Esophagus (tissue), 2 donors: Measurements from ENCODE around the gene RALGAPA2. TPM values are rescaled to one million over a fixed set of nuclear protein-coding genes. Genes with fewer than 3 reads are reported as not detected.

Source experiments
- H3K27ac ChIP-seq, 2 donors: one replicate each; pipeline ENCODE4 v1.5.1; 2013; ENCODE audit warnings: low read depth in 2 of 2, mild to moderate bottlenecking in 2 of 2, inconsistent platforms in 1 of 2, low read length in 1 of 2, moderate library complexity in 1 of 2
- H3K27me3 ChIP-seq, 2 donors: one replicate each; pipeline ENCODE4 v1.6.1; 2013; ENCODE audit warnings: low read length in 2 of 2, control low read depth in 1 of 2, mild to moderate bottlenecking in 1 of 2; ENCODE audit not compliant: insufficient read depth in 2 of 2, control insufficient read depth in 1 of 2
- H3K36me3 ChIP-seq, 2 donors: one replicate each; pipeline ENCODE4 v1.6.1; 2013; ENCODE audit warnings: low read length in 1 of 2; ENCODE audit not compliant: control insufficient read depth in 2 of 2, insufficient read depth in 2 of 2
- H3K4me1 ChIP-seq, 2 donors: one replicate each; pipeline ENCODE4 v1.6.1; 2013; ENCODE audit warnings: low read length in 1 of 2; ENCODE audit not compliant: control insufficient read depth in 2 of 2, insufficient read depth in 2 of 2
- H3K4me3 ChIP-seq, 2 donors: one replicate each; pipeline ENCODE4 v1.5.1; 2013; ENCODE audit warnings: low read length in 2 of 2, mild to moderate bottlenecking in 2 of 2, low read depth in 1 of 2, moderate library complexity in 1 of 2
- H3K9me3 ChIP-seq, 2 donors: one replicate each; pipeline ENCODE4 v1.6.1; 2013; ENCODE audit warnings: mild to moderate bottlenecking in 2 of 2, low read depth in 1 of 2, low read length in 1 of 2, moderate library complexity in 1 of 2; ENCODE audit not compliant: control insufficient read depth in 2 of 2, insufficient read depth in 1 of 2
- WGBS, 2 donors: extraction: QIAGEN DNeasy Blood & Tissue Kit; methylation state at CpG; one replicate each; pipeline ENCODE4 v1.1.7; 2013; 5-methylcytosine and 5-hydroxymethylcytosine counted together
- polyA plus RNA-seq, 2 donors: library from polyadenylated mRNA; stranded (reverse); fragments of 200-250 nt; gene quantifications; one replicate each; pipeline ENCODE4 v1.2.3, GENCODE V29; 2013
- donor health status: healthy with polysubstance abuse.
- donor health status: Bipolar disorder and iron deficiency.

RALGAPA2 gene
- polyA plus RNA-seq, 2 donors: 3.5 to 3.7 TPM

DNA sequence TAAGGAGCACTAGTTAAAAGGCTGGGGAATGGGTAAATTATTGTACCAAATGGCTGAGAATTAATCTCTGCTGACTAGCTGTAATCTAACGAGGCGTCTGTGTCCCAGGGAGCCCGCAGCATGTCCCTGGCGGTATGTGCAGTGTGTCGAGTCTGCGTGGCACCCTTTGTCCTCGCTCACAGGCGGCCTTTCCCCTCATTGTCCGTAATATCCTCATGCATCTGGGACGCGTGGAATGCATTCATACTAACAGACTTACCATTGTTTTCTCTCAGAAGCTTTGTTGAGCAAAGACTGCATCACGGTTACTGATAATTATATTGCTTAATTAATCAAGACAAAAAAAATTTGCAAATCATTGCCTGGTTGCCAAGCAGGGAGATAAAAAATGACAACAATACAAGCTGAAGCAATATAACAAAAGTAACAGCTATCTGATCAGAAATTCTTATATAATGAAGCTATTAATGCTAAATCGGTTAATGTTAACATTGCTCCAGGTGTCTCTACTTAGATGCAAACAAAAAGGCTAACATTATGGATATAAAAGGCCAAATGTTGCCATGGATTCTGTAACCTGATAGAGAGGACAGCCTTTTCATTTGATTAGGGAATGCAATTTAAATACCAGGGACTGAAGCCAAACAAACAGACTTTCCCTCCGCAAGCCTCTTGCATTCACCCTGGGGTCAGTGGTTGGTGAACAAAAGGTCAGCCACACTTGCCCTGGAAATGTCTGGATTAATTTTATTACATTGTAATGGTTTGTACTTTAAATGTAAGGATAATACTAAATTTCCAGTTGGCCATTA, 219.7 kb downstream of the RALGAPA2 start:
- no peaks in the 10 kb centered on the region for H3K4me1 ChIP-seq
- WGBS, 2 donors: 85 to 89% methylated on average over 14 of the region's 14 CpGs
- no peak overlapping the region for H3K27ac ChIP-seq

DNA sequence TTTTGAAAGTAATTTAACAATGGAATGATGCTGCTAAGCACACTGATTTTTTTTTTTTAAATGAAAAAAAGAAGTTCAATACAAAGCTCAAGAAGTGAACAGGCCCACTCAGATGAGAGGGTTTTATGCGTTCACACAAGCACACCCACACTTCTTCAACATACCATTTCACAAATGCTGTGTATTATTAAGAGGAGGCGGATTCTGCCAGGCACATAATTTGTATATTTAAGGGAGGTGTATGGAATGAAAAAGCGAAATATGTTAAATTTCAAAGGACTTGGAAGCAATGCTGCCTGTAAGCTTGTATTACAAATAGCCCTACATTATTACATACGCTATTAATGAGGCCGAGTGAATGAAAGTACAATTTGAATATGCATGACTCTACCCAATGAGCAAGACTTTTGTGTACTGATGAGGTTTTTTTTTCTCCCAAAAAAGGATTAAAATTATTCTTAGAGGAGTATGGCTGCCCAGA, 220.6 kb downstream of the RALGAPA2 start:
- Histone ChIP-seq H3K36me3 (peaks cover 2 to 11% of the 10 kb centered on the region in 2 donors), H3K4me1 (no peaks in the 10 kb centered on the region), H3K27me3 (no peaks in the 10 kb centered on the region), H3K9me3 (no peaks in the 10 kb centered on the region), H3K4me3 (no peak overlapping the region), H3K27ac (no peak overlapping the region)
- 91 to 97% methylated on average over 5 of the region's 5 CpGs for WGBS, 2 donors

More for the DNA sequence above, 219.7 kb downstream of the RALGAPA2 start:
- Histone ChIP-seq H3K27me3 (no peaks in the 10 kb centered on the region), H3K36me3 (peaks cover 8 to 14% of the 10 kb centered on the region in 2 donors), H3K9me3 (no peaks in the 10 kb centered on the region), H3K4me3 (no peak overlapping the region)

DNA sequence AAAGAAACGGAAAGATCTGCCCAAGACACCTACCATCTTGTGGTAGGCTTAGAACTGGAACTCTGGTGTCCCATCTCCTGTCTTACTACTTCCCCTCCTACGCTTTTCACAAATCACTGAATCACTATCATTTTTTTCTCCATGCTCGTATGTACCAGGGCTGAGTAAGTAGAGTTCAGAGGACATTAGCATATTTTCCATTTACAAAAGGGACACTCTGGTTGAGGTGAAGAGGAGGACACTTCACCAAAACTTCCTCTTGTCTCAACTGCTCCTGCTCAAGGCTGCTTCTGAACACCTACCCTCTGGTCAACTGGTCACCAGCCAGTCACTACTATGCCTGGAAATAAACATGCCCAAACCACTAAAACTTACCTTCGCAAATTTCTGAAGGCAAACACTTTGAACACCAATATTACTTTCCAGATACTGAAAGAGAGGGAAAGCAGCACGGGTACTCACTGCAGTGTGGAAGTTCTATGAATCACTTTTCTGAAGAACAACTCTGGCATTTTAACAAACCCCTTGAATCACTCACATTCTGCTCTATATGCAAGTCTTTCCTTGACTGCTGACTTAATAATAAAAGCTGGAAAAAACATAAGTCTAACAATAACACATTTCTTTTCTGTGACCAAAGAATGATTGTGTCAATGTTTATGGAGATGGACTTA, 221.2 kb downstream of the RALGAPA2 start:
- H3K27ac ChIP-seq: no peak overlapping the region
- 86% methylated on average over 5 of the region's 5 CpGs for WGBS, 2 donors
- H3K36me3 ChIP-seq: peaks cover 0 to 11% of the 10 kb centered on the region in 2 donors
- no peak overlapping the region for H3K4me3 ChIP-seq
- no peaks in the 10 kb centered on the region for H3K4me1 ChIP-seq
- H3K27me3 ChIP-seq: no peaks in the 10 kb centered on the region
- no peaks in the 10 kb centered on the region for H3K9me3 ChIP-seq

DNA sequence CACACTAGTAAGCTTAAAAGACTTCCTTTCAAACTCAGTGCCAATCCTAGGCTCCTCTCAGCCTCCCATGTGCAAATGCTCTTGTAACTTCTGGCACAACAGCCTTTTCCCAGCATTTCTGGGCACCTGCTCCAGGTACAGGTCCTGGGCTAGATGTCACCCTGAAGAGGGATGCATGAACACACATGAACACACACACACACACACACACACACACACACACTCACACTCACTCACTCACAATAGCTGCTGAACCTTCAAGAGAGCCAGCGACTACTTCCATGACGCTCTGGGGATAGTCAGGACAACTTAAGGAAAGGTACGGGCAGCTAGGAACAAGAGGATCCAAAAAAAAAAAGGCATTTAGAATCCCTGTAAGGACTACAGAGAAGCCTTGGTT, 221.8 kb downstream of the RALGAPA2 start:
- H3K27ac ChIP-seq: no peak overlapping the region
- no peaks in the 10 kb centered on the region for H3K27me3 ChIP-seq
- no peaks in the 10 kb centered on the region for H3K4me1 ChIP-seq
- peaks cover 0 to 11% of the 10 kb centered on the region in 2 donors for H3K36me3 ChIP-seq
- no peaks in the 10 kb centered on the region for H3K9me3 ChIP-seq
- WGBS, 2 donors: 95 to 97% methylated on average over 3 of the region's 3 CpGs
- no peak overlapping the region for H3K4me3 ChIP-seq

DNA sequence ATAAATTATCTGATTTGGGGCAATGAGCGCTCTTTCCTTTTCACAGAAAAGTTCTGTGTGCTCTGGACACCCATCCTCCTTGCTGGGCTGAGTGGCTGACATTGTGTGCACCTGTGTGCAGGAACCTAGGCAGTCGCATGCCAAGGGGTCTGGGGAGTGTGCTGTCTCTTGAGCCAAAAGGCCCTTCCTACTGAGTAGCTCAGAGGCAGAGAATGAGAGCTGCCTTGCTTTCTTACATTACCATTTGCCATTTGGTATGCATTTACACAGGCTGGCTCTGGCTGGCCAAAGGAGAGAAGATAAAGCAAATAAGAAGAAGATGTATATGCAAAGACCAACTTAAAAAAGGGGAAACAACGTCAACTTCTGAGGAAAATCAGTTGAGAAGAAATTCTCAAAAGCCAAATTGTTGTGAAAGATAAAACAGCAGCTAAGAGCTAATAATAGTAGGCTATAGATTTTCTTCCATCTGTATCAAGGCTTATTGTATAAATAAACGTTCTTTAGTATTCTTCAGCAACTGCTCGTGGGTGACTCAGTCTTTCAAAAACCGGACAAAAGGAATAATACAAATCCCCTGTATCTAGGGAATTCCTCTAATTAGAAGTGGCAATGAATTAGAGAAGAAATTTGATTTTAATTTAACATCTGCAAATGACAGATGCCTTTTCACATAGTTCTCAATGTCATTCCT, 222.6 kb downstream of the RALGAPA2 start:
- 74% methylated on average over 6 of the region's 6 CpGs for WGBS, 2 donors
- no peaks in the 10 kb centered on the region for H3K4me1 ChIP-seq
- no peak overlapping the region for H3K27ac ChIP-seq
- no peak overlapping the region for H3K4me3 ChIP-seq
- peaks cover 0 to 9% of the 10 kb centered on the region in 2 donors for H3K36me3 ChIP-seq
- no peaks in the 10 kb centered on the region for H3K9me3 ChIP-seq
- no peaks in the 10 kb centered on the region for H3K27me3 ChIP-seq

DNA sequence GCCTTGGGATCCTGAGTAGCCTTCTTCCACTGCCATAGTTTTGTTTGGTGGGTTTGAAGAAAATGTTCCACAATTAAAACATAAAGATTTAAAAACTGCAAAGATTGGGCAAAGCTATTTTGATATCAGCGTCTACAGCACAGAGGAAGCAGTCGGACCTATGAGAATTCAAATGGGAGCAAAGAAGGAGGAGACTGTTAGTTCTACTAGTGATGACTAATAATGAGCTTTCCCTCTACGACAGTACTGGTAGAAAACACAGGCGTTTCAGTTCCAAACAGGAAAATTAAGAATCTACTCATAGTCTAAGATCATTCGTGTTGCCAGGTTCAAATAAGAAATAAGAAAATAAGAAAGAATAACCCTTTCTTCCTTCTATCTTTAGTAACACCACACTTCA, 223.4 kb downstream of the RALGAPA2 start:
- 85% methylated on average over 5 of the region's 5 CpGs for WGBS, 2 donors
- no peak overlapping the region for H3K27ac ChIP-seq
- no peak overlapping the region for H3K4me3 ChIP-seq
- no peaks in the 10 kb centered on the region for H3K4me1 ChIP-seq
- peaks cover 0 to 5% of the 10 kb centered on the region in 2 donors for H3K36me3 ChIP-seq
- H3K27me3 ChIP-seq: no peaks in the 10 kb centered on the region
- H3K9me3 ChIP-seq: no peaks in the 10 kb centered on the region

DNA sequence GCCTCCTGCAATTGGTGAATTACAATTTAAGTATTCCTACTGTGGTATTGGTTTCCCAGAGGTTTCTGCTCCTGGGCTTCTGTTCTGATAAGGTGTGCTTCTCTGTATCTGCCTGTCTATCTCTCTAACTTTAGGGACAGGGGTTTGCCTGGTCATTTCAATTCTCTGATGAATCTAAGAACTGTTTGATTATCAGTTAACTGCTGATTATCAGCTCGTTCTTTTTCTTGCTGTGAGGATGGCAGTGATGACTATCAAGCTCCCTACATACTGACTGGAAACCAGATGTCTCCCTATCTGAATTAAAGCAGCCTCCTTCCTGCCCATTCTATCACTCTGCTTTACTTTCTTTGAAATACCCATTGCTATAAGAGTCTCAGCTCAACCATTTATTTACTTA, 224.1 kb downstream of the RALGAPA2 start:
- WGBS, 2 donors: 80 to 90% methylated on average over 1 of the region's 1 CpG
- peaks cover 0 to 5% of the 10 kb centered on the region in 2 donors for H3K36me3 ChIP-seq
- no peak overlapping the region for H3K4me3 ChIP-seq
- H3K27me3 ChIP-seq: no peaks in the 10 kb centered on the region
- H3K27ac ChIP-seq: no peak overlapping the region
- H3K4me1 ChIP-seq: no peaks in the 10 kb centered on the region
- no peaks in the 10 kb centered on the region for H3K9me3 ChIP-seq

DNA sequence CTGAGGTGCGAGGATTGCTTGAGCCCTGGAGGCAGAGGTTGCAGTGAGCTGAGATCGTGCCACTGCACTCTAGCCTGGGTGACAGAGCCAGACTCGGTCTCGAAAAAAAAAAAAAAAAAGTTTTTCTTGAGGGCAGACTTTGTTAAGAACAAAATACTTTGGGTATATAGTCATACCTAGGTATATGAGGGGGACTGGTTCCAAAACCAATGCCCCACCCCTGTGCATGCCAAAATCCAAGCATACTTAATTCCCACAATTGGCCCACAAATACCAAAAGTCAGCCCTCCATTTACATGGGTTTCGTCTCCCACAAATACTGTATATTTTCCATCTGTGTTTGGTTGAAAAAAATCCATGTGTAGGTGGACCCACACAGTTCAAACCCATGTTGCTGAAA, 224.6 kb downstream of the RALGAPA2 start:
- WGBS, 2 donors: 87% methylated on average over 5 of the region's 5 CpGs

DNA sequence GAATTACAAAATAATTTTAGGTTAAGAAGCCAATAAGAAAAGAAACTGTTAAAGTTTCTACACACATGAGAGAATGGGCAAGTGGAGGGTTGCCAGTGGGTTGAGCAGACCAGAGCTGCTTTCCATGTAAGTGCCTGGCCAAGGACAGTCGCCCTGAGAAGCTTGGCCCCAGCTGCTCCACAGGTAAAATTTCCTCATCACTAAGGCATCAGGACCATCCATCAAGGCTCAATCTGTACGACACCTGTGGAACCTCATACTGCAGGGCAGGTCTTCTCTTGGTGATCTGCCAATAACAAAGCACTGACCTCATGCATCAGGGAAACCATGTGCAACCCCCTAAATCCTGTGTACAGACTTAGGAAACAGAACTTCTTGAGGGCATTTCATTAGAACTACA, 229.1 kb downstream of the RALGAPA2 start:
- 76 to 84% methylated on average over 2 of the region's 2 CpGs for WGBS, 2 donors
- Histone ChIP-seq H3K4me1 (no peaks in the 10 kb centered on the region), H3K36me3 (no peaks in the 10 kb centered on the region), H3K9me3 (no peaks in the 10 kb centered on the region), H3K27ac (no peak overlapping the region), H3K27me3 (no peaks in the 10 kb centered on the region), H3K4me3 (no peak overlapping the region)

More for the DNA sequence above, 224.6 kb downstream of the RALGAPA2 start:
- Histone ChIP-seq H3K4me3 (no peak overlapping the region), H3K27ac (no peak overlapping the region), H3K36me3 (peaks cover 0 to 5% of the 10 kb centered on the region in 2 donors), H3K4me1 (no peaks in the 10 kb centered on the region), H3K27me3 (no peaks in the 10 kb centered on the region), H3K9me3 (no peaks in the 10 kb centered on the region)
